HL-60 (cell line): ENCODE results near the gene TMEM52.
"Not testable (repeated sequence)": the region's sequence is repeated elsewhere in the genome, so short reads cannot be mapped to it uniquely, and the experiment has no call there.

Experiments
- DNase-seq, 2 experiments: peaks; one replicate each; pipeline ENCODE4 v3.0.0-alpha.2; 2010 to 2020; ENCODE audit warnings: low read depth in 1 of 2, low spot score in 1 of 2
- H3K27ac ChIP-seq: fragments of 250-450 bp; sonication (Bioruptor Pico); replicated peaks from 2 replicates; pipeline ENCODE4 v1.5.1; 2020; ENCODE audit warnings: mild to moderate bottlenecking, moderate library complexity
- H3K27me3 ChIP-seq: fragments of 250-450 bp; sonication (Bioruptor Pico); 2 replicates; pipeline ENCODE4 v1.5.1; 2021; ENCODE audit warnings: mild to moderate bottlenecking, moderate library complexity; ENCODE audit not compliant: insufficient read depth, poor library complexity, severe bottlenecking
- H3K4me3 ChIP-seq: replicated peaks from 2 replicates; pipeline ENCODE4 v1.5.1; 2011; ENCODE audit warnings: mild to moderate bottlenecking, control low read depth, low read length; ENCODE audit not compliant: insufficient read depth
- GABPA ChIP-seq: IDR thresholded peaks from 2 replicates; pipeline ENCODE4 v1.6.1; 2012; ENCODE audit warnings: low read depth
- POLR2AphosphoS5 ChIP-seq: IDR thresholded peaks from 2 replicates; pipeline ENCODE4 v1.6.1; 2012; ENCODE audit warnings: low read depth
- SPI1 ChIP-seq: IDR thresholded peaks from 2 replicates; pipeline ENCODE4 v1.6.1; 2012; ENCODE audit warnings: low read depth, mild to moderate bottlenecking, borderline replicate concordance
- TF ChIP-seq, protein P1 (sequence below): IDR thresholded peaks from 2 replicates; pipeline ENCODE4 v1.6.1; 2012; ENCODE audit warnings: low read depth; ENCODE audit not compliant: insufficient replicate concordance
- TF ChIP-seq, protein P2 (sequence below): IDR thresholded peaks from one replicate; pipeline ENCODE4 v1.5.1; 2011; ENCODE audit warnings: low read length, control low read depth, inconsistent platforms; ENCODE audit not compliant: insufficient read depth

Gene TMEM52

DNA sequence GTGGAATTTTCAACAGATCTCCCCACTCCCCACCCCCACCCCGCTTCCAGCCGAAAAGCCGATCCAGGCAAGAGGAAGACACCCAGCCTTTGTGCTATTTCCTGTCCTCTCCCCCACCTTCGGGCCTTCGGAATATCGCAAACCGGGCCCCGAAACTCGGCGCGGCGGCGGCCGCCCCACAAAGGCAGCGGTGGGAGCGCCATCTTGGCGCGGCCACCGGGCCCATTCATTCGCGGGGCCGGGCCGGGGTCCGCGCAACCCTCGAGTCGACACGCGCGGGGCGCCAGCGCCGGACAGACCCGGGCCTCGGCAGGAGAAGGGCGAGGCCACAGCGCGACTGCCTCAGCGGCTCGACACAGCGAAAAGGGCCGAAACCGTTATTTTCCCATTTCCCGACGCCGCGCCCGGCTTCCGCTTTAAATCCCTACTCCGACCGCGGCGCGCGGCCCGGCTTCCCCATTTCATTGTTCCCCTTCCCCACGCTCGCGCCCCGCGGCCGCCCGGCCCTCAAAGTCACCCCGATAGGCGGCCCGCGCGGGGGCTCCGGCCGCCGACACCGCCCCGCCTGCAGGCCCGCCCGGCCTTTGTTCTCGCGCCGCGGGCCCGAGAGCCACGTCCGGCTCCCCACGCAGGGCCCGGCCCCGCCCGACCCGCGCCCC is 29.1 kb downstream of the TMEM52 start:
- DNase-seq: peak in 1 of 2 experiments; percentile 85
- Histone ChIP-seq H3K27ac (peak overlapping the region; percentile 80), H3K27me3 (no peaks in the 10 kb centered on the region), H3K4me3 (peak overlapping the region; percentile 73)
- TF ChIP-seq, protein P1, sequence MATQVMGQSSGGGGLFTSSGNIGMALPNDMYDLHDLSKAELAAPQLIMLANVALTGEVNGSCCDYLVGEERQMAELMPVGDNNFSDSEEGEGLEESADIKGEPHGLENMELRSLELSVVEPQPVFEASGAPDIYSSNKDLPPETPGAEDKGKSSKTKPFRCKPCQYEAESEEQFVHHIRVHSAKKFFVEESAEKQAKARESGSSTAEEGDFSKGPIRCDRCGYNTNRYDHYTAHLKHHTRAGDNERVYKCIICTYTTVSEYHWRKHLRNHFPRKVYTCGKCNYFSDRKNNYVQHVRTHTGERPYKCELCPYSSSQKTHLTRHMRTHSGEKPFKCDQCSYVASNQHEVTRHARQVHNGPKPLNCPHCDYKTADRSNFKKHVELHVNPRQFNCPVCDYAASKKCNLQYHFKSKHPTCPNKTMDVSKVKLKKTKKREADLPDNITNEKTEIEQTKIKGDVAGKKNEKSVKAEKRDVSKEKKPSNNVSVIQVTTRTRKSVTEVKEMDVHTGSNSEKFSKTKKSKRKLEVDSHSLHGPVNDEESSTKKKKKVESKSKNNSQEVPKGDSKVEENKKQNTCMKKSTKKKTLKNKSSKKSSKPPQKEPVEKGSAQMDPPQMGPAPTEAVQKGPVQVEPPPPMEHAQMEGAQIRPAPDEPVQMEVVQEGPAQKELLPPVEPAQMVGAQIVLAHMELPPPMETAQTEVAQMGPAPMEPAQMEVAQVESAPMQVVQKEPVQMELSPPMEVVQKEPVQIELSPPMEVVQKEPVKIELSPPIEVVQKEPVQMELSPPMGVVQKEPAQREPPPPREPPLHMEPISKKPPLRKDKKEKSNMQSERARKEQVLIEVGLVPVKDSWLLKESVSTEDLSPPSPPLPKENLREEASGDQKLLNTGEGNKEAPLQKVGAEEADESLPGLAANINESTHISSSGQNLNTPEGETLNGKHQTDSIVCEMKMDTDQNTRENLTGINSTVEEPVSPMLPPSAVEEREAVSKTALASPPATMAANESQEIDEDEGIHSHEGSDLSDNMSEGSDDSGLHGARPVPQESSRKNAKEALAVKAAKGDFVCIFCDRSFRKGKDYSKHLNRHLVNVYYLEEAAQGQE: no peak
- TF ChIP-seq SPI1 (peak; percentile 91), GABPA (0 out of 2 replicates have a peak, but pooled peaks have one; percentile 18), POLR2AphosphoS5 (peak; percentile 59; the same call in 1 of the 2 replicates)

DNA sequence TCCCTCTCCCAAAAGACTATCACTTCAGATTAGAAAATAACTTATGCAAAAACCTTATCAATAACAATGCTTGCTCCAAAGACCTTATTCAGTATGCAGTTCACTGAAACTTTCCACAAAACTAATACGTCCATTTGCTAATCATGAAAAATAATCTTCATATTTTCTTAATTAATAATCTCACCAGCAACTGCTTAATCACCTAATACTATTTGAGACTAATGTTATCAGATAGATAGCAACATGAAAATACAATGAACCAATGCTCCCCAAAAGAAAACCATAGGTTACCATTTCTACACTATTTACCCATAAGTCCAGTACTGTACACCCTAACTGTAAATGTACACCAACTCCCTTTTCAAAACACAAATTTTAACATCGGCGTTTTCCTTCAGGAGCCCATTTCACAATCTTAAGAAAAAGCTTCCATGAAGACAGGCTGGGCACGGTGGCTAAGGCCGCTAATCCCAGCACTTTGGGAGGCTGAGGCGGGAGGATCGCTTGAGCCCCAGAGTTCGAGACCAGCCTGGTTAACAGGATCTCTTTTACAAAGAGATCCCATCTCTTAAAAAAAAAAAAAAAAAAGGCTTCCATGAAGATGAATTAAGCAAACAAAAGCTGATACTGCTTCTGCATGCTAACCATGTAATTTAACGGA is 29.9 kb downstream of the TMEM52 start:
- peak overlapping the region; percentile 73 for H3K4me3 ChIP-seq
- H3K27me3 ChIP-seq: no peaks in the 10 kb centered on the region
- peak overlapping the region; percentile 80 for H3K27ac ChIP-seq
- DNase-seq: no peak
- no peak for TF ChIP-seq POLR2AphosphoS5
- TF ChIP-seq, protein P2, sequence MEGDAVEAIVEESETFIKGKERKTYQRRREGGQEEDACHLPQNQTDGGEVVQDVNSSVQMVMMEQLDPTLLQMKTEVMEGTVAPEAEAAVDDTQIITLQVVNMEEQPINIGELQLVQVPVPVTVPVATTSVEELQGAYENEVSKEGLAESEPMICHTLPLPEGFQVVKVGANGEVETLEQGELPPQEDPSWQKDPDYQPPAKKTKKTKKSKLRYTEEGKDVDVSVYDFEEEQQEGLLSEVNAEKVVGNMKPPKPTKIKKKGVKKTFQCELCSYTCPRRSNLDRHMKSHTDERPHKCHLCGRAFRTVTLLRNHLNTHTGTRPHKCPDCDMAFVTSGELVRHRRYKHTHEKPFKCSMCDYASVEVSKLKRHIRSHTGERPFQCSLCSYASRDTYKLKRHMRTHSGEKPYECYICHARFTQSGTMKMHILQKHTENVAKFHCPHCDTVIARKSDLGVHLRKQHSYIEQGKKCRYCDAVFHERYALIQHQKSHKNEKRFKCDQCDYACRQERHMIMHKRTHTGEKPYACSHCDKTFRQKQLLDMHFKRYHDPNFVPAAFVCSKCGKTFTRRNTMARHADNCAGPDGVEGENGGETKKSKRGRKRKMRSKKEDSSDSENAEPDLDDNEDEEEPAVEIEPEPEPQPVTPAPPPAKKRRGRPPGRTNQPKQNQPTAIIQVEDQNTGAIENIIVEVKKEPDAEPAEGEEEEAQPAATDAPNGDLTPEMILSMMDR: no peak
- TF ChIP-seq GABPA: no peak
- no peak for TF ChIP-seq SPI1
- TF ChIP-seq, protein P1: no peak

DNA sequence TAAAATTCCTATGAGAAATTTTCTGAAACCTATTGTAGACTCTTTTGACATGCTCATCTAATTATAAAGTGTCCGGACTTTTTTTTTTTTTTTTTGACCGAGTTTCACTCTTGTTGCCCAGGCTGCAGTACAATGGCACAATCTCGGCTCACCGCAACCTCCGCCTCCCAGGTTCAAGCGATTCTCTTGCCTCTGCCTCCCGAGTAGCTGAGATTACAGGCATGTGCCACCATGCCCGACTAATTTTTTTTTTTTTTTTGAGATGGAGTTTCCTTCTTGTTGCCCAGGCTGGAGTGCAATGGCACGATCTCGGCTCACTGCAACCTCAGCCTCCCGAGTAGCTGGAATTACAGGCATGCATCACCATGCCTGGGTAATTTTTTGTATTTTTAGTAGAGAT is 35.2 kb downstream of the TMEM52 start:
- DNase-seq, H3K27ac ChIP-seq, H3K27me3 ChIP-seq, H3K4me3 ChIP-seq: not testable (repeated sequence)

DNA sequence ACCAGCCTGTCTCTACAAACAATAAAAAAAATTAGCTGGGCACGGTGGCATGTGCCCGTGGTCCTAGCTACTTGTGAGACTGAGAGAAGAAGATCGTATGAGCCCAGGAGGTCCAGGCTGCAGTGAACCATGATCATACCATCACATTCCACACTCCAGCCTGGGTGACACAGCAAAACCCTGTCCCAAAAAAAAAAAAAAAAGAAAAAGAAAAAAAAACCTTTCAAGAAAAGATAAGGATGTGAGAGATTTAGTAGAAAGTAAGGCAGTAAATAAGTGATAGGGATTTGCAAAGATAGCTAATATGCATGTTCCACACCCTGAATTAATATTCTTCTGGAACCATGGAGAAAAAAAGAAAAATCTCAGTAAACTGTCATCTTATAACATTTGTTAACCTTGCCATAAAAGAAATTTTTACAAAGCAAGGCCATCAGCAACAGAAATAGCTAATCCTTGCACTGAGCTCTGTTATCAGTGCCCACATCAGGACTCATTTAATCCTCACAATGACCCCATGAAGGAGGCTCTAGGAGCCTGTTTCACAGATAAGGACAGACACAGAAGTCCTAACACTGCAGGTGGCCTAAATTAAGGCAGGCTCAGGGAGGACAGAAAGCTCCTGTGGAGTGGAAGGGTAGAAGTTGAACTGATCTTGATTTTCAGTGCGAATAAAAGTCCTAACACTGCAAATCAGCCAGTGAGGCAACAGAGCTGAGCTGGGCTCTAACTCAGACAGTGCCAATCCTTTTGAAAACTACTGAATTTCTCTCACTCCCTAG is 35.8 kb downstream of the TMEM52 start:
- Histone ChIP-seq H3K27me3 (no peaks in the 10 kb centered on the region), H3K27ac (no peak overlapping the region), H3K4me3 (no peak overlapping the region)
- TF ChIP-seq POLR2AphosphoS5 (no peak), SPI1 (no peak), GABPA (no peak)
- TF ChIP-seq, protein P2: no peak
- TF ChIP-seq, protein P1: no peak
- no peak for DNase-seq
